ENCODE measurements around the gene SCAANT1. TPM values are rescaled to one million over a fixed set of nuclear protein-coding genes. Genes with fewer than 3 reads are reported as not detected.

Gene SCAANT1
- total RNA-seq, result not detected

- Mint-ChIP-seq H3K4me1 (peaks cover 44% of the 10 kb centered on the region), H3K4me3 (peak within 1 kb of the TSS; percentile 88), H3K27me3 (no peaks in the 10 kb centered on the region), H3K27ac (peak within 1 kb of the TSS; percentile 95), H3K36me3 (ENCODE audit: low read depth) (peaks cover 37% of the 10 kb centered on the region), H3K9me3 (ENCODE audit: low read depth) (no peaks in the 10 kb centered on the region)
- intact Hi-C loops (cut with DNase I, micrococcal nuclease), result loop anchor here (1.0 to 10.0 kb wide), 7 partner anchors 48 to 1597 kb away; partner anchors contain the start of genes PSMD6 (in 2 of the 2), ATXN7 (in 1 of the 2) and THOC7 (in 1 of the 2)
- ATAC-seq (peak; percentile 69), DNase-seq (peak; percentile 87)
- ChIA-PET CTCF (interaction anchor here (1.5 kb wide), 1 partner anchor 49 kb away, joined by 4 read pairs; no protein-coding TSS in a partner anchor), POLR2A (no interaction called here)
Observed at GRCh38 chr3:63911873-63912767, at the start of gene SCAANT1. Gene SCAANT1, minus strand, starts transcription at chr3:63912383.

- H3K9me3 Mint-ChIP-seq (ENCODE audit: low read depth), result no peaks in the 10 kb centered on the region
- ChIA-PET POLR2A (no interaction called here), CTCF (interaction anchor here (0.6 to 10.3 kb wide), 18 partner anchors 10 to 523 kb away, joined by 3 to 117 read pairs (median 5); partner anchors contain the start of genes C3orf49, PSMD6 and SCAANT1)
- peaks cover 50% of the 10 kb centered on the region for H3K4me1 Mint-ChIP-seq
- no peak overlapping the region for H3K4me3 Mint-ChIP-seq
- intact Hi-C loops (cut with DNase I, micrococcal nuclease), result loop anchor here (1.0 to 2.0 kb wide), 3 partner anchors 31 to 61 kb away; partner anchors contain the start of genes PSMD6 (in 1 of the 2) and SCAANT1 (in 1 of the 2)
- no peak overlapping the region for H3K27ac Mint-ChIP-seq
- H3K36me3 Mint-ChIP-seq (ENCODE audit: low read depth), result no peaks in the 10 kb centered on the region
- ATAC-seq (peak; percentile 74), DNase-seq (no peak)
- no peaks in the 10 kb centered on the region for H3K27me3 Mint-ChIP-seq
Observed at GRCh38 chr3:63961891-63962290, 49.7 kb upstream of the SCAANT1 start.

- Mint-ChIP-seq H3K27ac (peak overlapping the region; percentile 52), H3K36me3 (ENCODE audit: low read depth) (peaks cover 2% of the 10 kb centered on the region), H3K27me3 (no peaks in the 10 kb centered on the region), H3K9me3 (ENCODE audit: low read depth) (no peaks in the 10 kb centered on the region), H3K4me3 (no peak overlapping the region), H3K4me1 (peaks cover 45% of the 10 kb centered on the region)
- POLR2A ChIA-PET, result interaction anchor here (0.6 kb wide), 1 partner anchor 1084 kb away, joined by 8 read pairs; no protein-coding TSS in a partner anchor
- DNase-seq (no peak), ATAC-seq (no peak)
- CTCF ChIA-PET, result interaction anchor here (0.6 to 10.3 kb wide), 7 partner anchors 9 to 48 kb away, joined by 3 to 117 read pairs (median 5); no protein-coding TSS in a partner anchor
- intact Hi-C loops (cut with DNase I, micrococcal nuclease), result loop anchor here in 1 of 2 experiments (2.0 kb wide), 1 partner anchor 47 kb away; the partner anchor contains the start of gene SCAANT1
Observed at GRCh38 chr3:63960048-63960711, 48.0 kb upstream of the SCAANT1 start.

GRCh38 chr3:63959146-63959545 is 47.0 kb upstream of the SCAANT1 start:
- Mint-ChIP-seq H3K27me3 (no peaks in the 10 kb centered on the region), H3K9me3 (ENCODE audit: low read depth) (no peaks in the 10 kb centered on the region), H3K27ac (no peak overlapping the region), H3K36me3 (ENCODE audit: low read depth) (peaks cover 5% of the 10 kb centered on the region), H3K4me1 (peaks cover 35% of the 10 kb centered on the region), H3K4me3 (no peak overlapping the region)
- intact Hi-C loops (cut with DNase I, micrococcal nuclease), result no loop called here
- no peak for ATAC-seq
- DNase-seq, result no peak
- CTCF ChIA-PET, result interaction anchor here (1.2 to 2.2 kb wide), 3 partner anchors 24 to 64 kb away, joined by 3 to 8 read pairs (median 6); partner anchors contain the start of gene PSMD6
- POLR2A ChIA-PET, result interaction anchor here (0.7 kb wide), 1 partner anchor 53 kb away, joined by 4 read pairs; no protein-coding TSS in a partner anchor

GRCh38 chr3:63955830-63956545 is 43.8 kb upstream of the SCAANT1 start:
- CTCF ChIA-PET, result interaction anchor here (0.7 to 1.3 kb wide), 4 partner anchors 11 to 38 kb away, joined by 3 to 5 read pairs (median 3); no protein-coding TSS in a partner anchor
- H3K9me3 Mint-ChIP-seq (ENCODE audit: low read depth), result no peaks in the 10 kb centered on the region
- peaks cover 41% of the 10 kb centered on the region for H3K4me1 Mint-ChIP-seq
- intact Hi-C loops (cut with DNase I, micrococcal nuclease), result no loop called here
- POLR2A ChIA-PET, result no interaction called here
- no peak overlapping the region for H3K4me3 Mint-ChIP-seq
- no peak for ATAC-seq
- peaks cover 9% of the 10 kb centered on the region for H3K36me3 Mint-ChIP-seq (ENCODE audit: low read depth)
- peak overlapping the region; percentile 3 for H3K27ac Mint-ChIP-seq
- no peaks in the 10 kb centered on the region for H3K27me3 Mint-ChIP-seq
- no peak for DNase-seq

GRCh38 chr3:63955036-63955650 is 43.0 kb upstream of the SCAANT1 start:
- Mint-ChIP-seq H3K27me3 (no peaks in the 10 kb centered on the region), H3K36me3 (ENCODE audit: low read depth) (peaks cover 9% of the 10 kb centered on the region), H3K27ac (peak overlapping the region; percentile 22), H3K4me1 (peaks cover 42% of the 10 kb centered on the region), H3K4me3 (no peak overlapping the region), H3K9me3 (ENCODE audit: low read depth) (no peaks in the 10 kb centered on the region)
- intact Hi-C loops (cut with DNase I, micrococcal nuclease), result no loop called here
- DNase-seq, result no peak
- ChIA-PET POLR2A (no interaction called here), CTCF (no interaction called here)
- ATAC-seq, result no peak

- H3K9me3 Mint-ChIP-seq (ENCODE audit: low read depth), result no peaks in the 10 kb centered on the region
- POLR2A ChIA-PET, result no interaction called here
- no peak overlapping the region for H3K27ac Mint-ChIP-seq
- no peaks in the 10 kb centered on the region for H3K27me3 Mint-ChIP-seq
- intact Hi-C loops (cut with DNase I, micrococcal nuclease), result no loop called here
- H3K36me3 Mint-ChIP-seq (ENCODE audit: low read depth), result peaks cover 9% of the 10 kb centered on the region
- DNase-seq (no peak), ATAC-seq (no peak)
- H3K4me3 Mint-ChIP-seq, result no peak overlapping the region
- CTCF ChIA-PET, result interaction anchor here (1.2 kb wide), 1 partner anchor 9 kb away, joined by 5 read pairs; no protein-coding TSS in a partner anchor
- H3K4me1 Mint-ChIP-seq, result peaks cover 41% of the 10 kb centered on the region
Observed at GRCh38 chr3:63954182-63954581, 42.0 kb upstream of the SCAANT1 start.

- H3K4me3 Mint-ChIP-seq, result no peak overlapping the region
- POLR2A ChIA-PET, result no interaction called here
Observed at GRCh38 chr3:63952248-63952594, 40.0 kb upstream of the SCAANT1 start.

GRCh38 chr3:63951492-63952247 is 39.5 kb upstream of the SCAANT1 start:
- no peak for DNase-seq
- Mint-ChIP-seq H3K4me1 (peaks cover 45% of the 10 kb centered on the region), H3K27me3 (no peaks in the 10 kb centered on the region), H3K27ac (peak overlapping the region; percentile 47), H3K9me3 (ENCODE audit: low read depth) (no peaks in the 10 kb centered on the region), H3K4me3 (no peak overlapping the region), H3K36me3 (ENCODE audit: low read depth) (peaks cover 9% of the 10 kb centered on the region)
- intact Hi-C loops (cut with DNase I, micrococcal nuclease), result no loop called here
- POLR2A ChIA-PET, result no interaction called here
- ATAC-seq, result peak; percentile 30
- CTCF ChIA-PET, result interaction anchor here (0.9 to 1.9 kb wide), 3 partner anchors 10 to 41 kb away, joined by 3 to 18 read pairs (median 4); no protein-coding TSS in a partner anchor

More at GRCh38 chr3:63952248-63952594, 40.0 kb upstream of the SCAANT1 start:
- no peaks in the 10 kb centered on the region for H3K27me3 Mint-ChIP-seq
- CTCF ChIA-PET, result interaction anchor here (1.5 to 1.9 kb wide), 2 partner anchors 9 to 41 kb away, joined by 4 to 18 read pairs; no protein-coding TSS in a partner anchor
- peak; percentile 60 for ATAC-seq
- H3K9me3 Mint-ChIP-seq (ENCODE audit: low read depth), result no peaks in the 10 kb centered on the region
- no peak for DNase-seq
- peaks cover 9% of the 10 kb centered on the region for H3K36me3 Mint-ChIP-seq (ENCODE audit: low read depth)
- peaks cover 43% of the 10 kb centered on the region for H3K4me1 Mint-ChIP-seq
- H3K27ac Mint-ChIP-seq, result no peak overlapping the region
- intact Hi-C loops (cut with DNase I, micrococcal nuclease), result no loop called here

GRCh38 chr3:63950698-63951097 is 38.5 kb upstream of the SCAANT1 start:
- H3K27me3 Mint-ChIP-seq, result no peaks in the 10 kb centered on the region
- ChIA-PET CTCF (interaction anchor here (0.9 to 1.9 kb wide), 3 partner anchors 11 to 42 kb away, joined by 3 to 18 read pairs (median 4); no protein-coding TSS in a partner anchor), POLR2A (no interaction called here)
- no peaks in the 10 kb centered on the region for H3K9me3 Mint-ChIP-seq (ENCODE audit: low read depth)
- H3K4me1 Mint-ChIP-seq, result peaks cover 48% of the 10 kb centered on the region
- ATAC-seq, result no peak
- DNase-seq, result no peak
- H3K36me3 Mint-ChIP-seq (ENCODE audit: low read depth), result peaks cover 9% of the 10 kb centered on the region
- no peak overlapping the region for H3K4me3 Mint-ChIP-seq
- H3K27ac Mint-ChIP-seq, result no peak overlapping the region
- intact Hi-C loops (cut with DNase I, micrococcal nuclease), result no loop called here
